ENCODE measurements around the gene AOPEP.

The AOPEP gene

DNA sequence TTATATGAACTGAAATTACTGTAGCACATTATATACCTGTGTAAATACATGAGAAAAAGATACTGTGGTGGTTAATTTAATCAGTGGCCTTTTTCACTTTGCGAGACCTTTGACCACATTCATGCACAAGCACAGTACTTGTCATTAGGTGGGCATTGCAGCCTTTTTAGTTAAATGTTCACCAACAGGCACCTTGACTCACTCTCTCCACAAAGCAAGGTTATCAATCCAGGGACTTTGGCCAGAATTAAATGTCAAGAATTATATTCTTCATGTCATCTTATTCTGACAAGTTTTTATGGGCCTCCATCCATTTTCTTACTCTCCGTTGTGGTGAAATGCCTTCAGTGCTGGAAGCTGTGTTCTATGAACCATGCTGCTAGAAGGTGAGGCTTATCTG, 72.2 kb downstream of the AOPEP start:
- 100% methylated on average over 1 of the region's 2 CpGs for WGBS (ENCODE audit: insufficient coverage)
- ChIA-PET POLR2A (no interaction called here), CTCF (interaction anchor here (1.7 to 3.0 kb wide), 2 partner anchors 15 to 119 kb away, joined by 3 to 10 read pairs; no protein-coding TSS in a partner anchor)
- no peaks in the 10 kb centered on the region for H3K27me3 ChIP-seq (replicated peaks in 2 of 5; ENCODE audit: control insufficient read depth in 4 of 5, insufficient read depth in 5 of 5, low read length in 4 of 5)
- no peak overlapping the region for H3K4me3 ChIP-seq (ENCODE audit: control insufficient read depth in 1 of 7, extremely low read depth in 1 of 7, insufficient read depth in 4 of 7, low read depth in 2 of 7, low read length in 6 of 7)
- peaks cover 5 to 21% (median 12%) of the 10 kb centered on the region in 4 experiments for H3K36me3 ChIP-seq (ENCODE audit: control insufficient read depth in 4 of 4, insufficient read depth in 4 of 4, low read length in 3 of 4)
- peaks cover 2 to 16% (median 10%) of the 10 kb centered on the region in 4 experiments for H3K4me1 ChIP-seq (ENCODE audit: control extremely low read depth in 1 of 4, control insufficient read depth in 4 of 4, insufficient read depth in 4 of 4, low read length in 3 of 4)
- H3K9me3 ChIP-seq (ENCODE audit: control extremely low read depth in 1 of 5, control insufficient read depth in 4 of 5, insufficient read depth in 2 of 5, low read depth in 1 of 5, low read length in 4 of 5) = no peaks in the 10 kb centered on the region
- no peak for DNase-seq
- no peak overlapping the region for H3K27ac ChIP-seq (ENCODE audit: insufficient read depth in 1 of 2, low read depth in 1 of 2, low read length in 2 of 2, poor library complexity in 1 of 2, severe bottlenecking in 2 of 2)

DNA sequence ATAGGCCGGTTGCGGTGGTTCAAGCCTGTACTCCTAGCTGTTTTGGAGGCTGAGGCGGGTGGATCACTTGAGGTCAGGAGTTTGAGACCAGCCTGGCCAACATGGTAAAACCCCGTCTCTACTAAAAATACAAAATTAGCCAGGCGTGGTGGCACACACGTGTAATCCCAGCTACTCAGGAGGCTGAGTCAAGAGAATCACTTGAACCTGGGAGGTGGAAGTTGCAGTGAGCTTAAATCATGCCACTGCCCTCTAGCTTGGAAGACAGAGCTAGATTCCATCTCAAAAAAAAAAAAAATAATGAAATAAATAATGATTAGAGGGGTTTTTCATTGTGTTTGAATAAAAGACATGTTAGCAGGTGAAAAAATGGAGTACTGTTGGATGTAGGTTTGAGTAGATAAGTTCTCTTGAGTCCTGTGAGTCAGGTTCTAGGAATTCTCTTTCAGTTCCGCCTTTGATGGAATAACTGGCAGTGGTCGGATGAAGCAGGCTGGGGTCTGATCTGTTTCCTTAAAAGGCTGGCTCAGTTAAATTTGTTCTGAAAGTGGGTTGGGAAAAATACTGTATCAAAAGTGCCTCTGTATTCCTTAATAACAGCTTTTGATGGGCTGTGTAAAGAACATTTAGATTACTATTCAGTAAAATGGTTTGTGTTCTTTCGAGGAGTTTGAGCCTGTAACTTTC, 73.2 kb downstream of the AOPEP start:
- 100% methylated on average over 4 of the region's 9 CpGs for WGBS (ENCODE audit: insufficient coverage)
- Histone ChIP-seq H3K27ac (ENCODE audit: insufficient read depth in 1 of 2, low read depth in 1 of 2, low read length in 2 of 2, poor library complexity in 1 of 2, severe bottlenecking in 2 of 2) (no peak overlapping the region), H3K27me3 (replicated peaks in 2 of 5; ENCODE audit: control insufficient read depth in 4 of 5, insufficient read depth in 5 of 5, low read length in 4 of 5) (no peaks in the 10 kb centered on the region), H3K4me1 (ENCODE audit: control extremely low read depth in 1 of 4, control insufficient read depth in 4 of 4, insufficient read depth in 4 of 4, low read length in 3 of 4) (peaks cover 5 to 25% (median 10%) of the 10 kb centered on the region in 4 experiments), H3K4me3 (ENCODE audit: control insufficient read depth in 1 of 7, extremely low read depth in 1 of 7, insufficient read depth in 4 of 7, low read depth in 2 of 7, low read length in 6 of 7) (no peak overlapping the region), H3K36me3 (ENCODE audit: control insufficient read depth in 4 of 4, insufficient read depth in 4 of 4, low read length in 3 of 4) (peaks cover 5 to 17% (median 8%) of the 10 kb centered on the region in 4 experiments), H3K9me3 (ENCODE audit: control extremely low read depth in 1 of 5, control insufficient read depth in 4 of 5, insufficient read depth in 2 of 5, low read depth in 1 of 5, low read length in 4 of 5) (no peaks in the 10 kb centered on the region)
- ChIA-PET CTCF (interaction anchor here (0.6 to 1.7 kb wide), 4 partner anchors 9 to 140 kb away, joined by 3 to 4 read pairs (median 4); no protein-coding TSS in a partner anchor), POLR2A (interaction anchor here (0.6 kb wide), 1 partner anchor 16 kb away, joined by 4 read pairs; no protein-coding TSS in a partner anchor)
- no peak for DNase-seq

DNA sequence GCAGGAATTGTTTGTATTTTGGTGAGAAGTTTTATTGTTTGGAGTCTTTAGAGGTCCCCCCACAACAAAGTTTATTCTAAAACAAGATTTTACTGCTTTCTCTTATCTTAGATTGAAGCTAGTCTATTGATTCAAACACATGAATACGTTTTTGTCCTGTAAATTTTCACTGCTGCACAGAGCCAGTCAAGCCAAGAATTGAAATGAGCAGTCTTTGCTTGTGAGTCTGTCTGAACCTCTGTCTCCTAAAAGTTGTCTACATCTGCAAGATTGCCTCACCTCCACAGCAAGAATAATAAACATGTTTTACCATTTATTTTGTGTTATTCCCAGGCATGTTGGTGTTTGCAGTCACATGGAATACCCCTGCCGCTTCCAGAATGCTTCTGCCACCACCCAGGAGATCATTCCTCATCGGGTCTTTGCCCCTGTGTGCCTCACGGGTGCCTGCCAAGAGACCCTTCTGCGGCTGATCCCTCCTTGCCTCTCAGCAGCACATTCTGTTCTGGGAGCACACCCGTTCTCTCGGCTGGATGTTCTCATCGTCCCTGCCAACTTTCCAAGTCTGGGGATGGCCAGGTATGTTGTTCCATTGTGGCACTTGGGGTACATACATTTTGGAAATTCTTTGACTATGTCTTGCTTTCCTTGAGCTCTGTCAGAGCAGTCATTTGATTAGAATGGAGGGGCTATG, 74.1 kb downstream of the AOPEP start:
- WGBS (ENCODE audit: insufficient coverage) = 98% methylated on average over 7 of the region's 8 CpGs
- Histone ChIP-seq H3K36me3 (ENCODE audit: control insufficient read depth in 4 of 4, insufficient read depth in 4 of 4, low read length in 3 of 4) (peaks cover 5 to 16% (median 8%) of the 10 kb centered on the region in 4 experiments), H3K27ac (ENCODE audit: insufficient read depth in 1 of 2, low read depth in 1 of 2, low read length in 2 of 2, poor library complexity in 1 of 2, severe bottlenecking in 2 of 2) (no peak overlapping the region), H3K27me3 (replicated peaks in 2 of 5; ENCODE audit: control insufficient read depth in 4 of 5, insufficient read depth in 5 of 5, low read length in 4 of 5) (no peaks in the 10 kb centered on the region), H3K9me3 (ENCODE audit: control extremely low read depth in 1 of 5, control insufficient read depth in 4 of 5, insufficient read depth in 2 of 5, low read depth in 1 of 5, low read length in 4 of 5) (no peaks in the 10 kb centered on the region), H3K4me1 (ENCODE audit: control extremely low read depth in 1 of 4, control insufficient read depth in 4 of 4, insufficient read depth in 4 of 4, low read length in 3 of 4) (peaks cover 12 to 34% (median 15%) of the 10 kb centered on the region in 4 experiments), H3K4me3 (ENCODE audit: control insufficient read depth in 1 of 7, extremely low read depth in 1 of 7, insufficient read depth in 4 of 7, low read depth in 2 of 7, low read length in 6 of 7) (no peak overlapping the region)
- ChIA-PET CTCF (interaction anchor here (1.3 to 5.4 kb wide), 3 partner anchors 10 to 17 kb away, joined by 3 to 21 read pairs (median 3); no protein-coding TSS in a partner anchor), POLR2A (no interaction called here)
- no peak for DNase-seq

DNA sequence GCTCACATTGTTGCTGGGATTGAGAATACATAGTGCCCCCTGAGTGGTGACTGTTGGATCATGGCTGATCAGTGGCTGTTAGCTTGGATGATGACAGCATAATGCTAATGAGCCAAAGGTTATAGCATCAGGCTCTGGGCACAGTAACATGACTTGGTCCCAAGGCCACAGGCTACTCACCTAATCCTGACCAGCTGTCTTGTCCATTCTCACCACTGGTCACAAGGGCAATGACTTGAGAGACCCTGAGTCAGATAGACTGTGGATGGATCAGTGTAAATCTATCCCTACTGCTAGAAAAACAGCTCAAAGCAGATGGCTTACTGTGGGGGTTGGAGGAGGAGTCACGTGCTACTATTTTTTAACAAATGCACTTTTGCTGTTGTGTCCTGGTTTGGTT, 74.7 kb downstream of the AOPEP start:
- H3K4me1 ChIP-seq (ENCODE audit: control extremely low read depth in 1 of 4, control insufficient read depth in 4 of 4, insufficient read depth in 4 of 4, low read length in 3 of 4) = peaks cover 17 to 40% (median 22%) of the 10 kb centered on the region in 4 experiments
- ChIA-PET POLR2A (no interaction called here), CTCF (interaction anchor here (1.0 to 5.4 kb wide), 3 partner anchors 11 to 107 kb away, joined by 3 to 21 read pairs (median 3); no protein-coding TSS in a partner anchor)
- H3K36me3 ChIP-seq (ENCODE audit: control insufficient read depth in 4 of 4, insufficient read depth in 4 of 4, low read length in 3 of 4) = peaks cover 2 to 11% (median 8%) of the 10 kb centered on the region in 4 experiments
- WGBS (ENCODE audit: insufficient coverage) = no CpG with 5 or more reads among the region's 1 CpG
- no peak overlapping the region for H3K4me3 ChIP-seq (ENCODE audit: control insufficient read depth in 1 of 7, extremely low read depth in 1 of 7, insufficient read depth in 4 of 7, low read depth in 2 of 7, low read length in 6 of 7)
- no peaks in the 10 kb centered on the region for H3K9me3 ChIP-seq (ENCODE audit: control extremely low read depth in 1 of 5, control insufficient read depth in 4 of 5, insufficient read depth in 2 of 5, low read depth in 1 of 5, low read length in 4 of 5)
- no peak overlapping the region for H3K27ac ChIP-seq (ENCODE audit: insufficient read depth in 1 of 2, low read depth in 1 of 2, low read length in 2 of 2, poor library complexity in 1 of 2, severe bottlenecking in 2 of 2)
- no peaks in the 10 kb centered on the region for H3K27me3 ChIP-seq (replicated peaks in 2 of 5; ENCODE audit: control insufficient read depth in 4 of 5, insufficient read depth in 5 of 5, low read length in 4 of 5)
- no peak for DNase-seq

DNA sequence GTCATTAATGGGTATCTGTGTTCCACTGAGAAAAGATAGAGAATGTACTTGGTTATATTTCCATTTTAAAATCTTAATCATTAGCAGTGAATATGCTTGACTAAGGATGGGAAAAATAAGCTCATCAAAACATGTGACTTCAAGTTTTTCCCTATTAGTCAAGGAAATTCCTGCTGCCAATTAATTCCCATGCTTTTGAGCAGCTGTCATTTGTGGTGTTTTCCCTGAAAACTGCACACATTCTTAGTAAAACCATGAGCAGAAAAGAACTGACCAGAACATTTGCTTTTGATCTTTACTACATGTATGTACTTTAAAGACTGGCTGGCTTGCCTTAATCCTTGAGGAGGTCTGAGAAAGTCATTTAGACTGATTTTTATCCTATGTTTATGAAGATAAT, 75.2 kb downstream of the AOPEP start:
- Histone ChIP-seq H3K4me1 (ENCODE audit: control extremely low read depth in 1 of 4, control insufficient read depth in 4 of 4, insufficient read depth in 4 of 4, low read length in 3 of 4) (peaks cover 17 to 45% (median 24%) of the 10 kb centered on the region in 4 experiments), H3K27me3 (replicated peaks in 2 of 5; ENCODE audit: control insufficient read depth in 4 of 5, insufficient read depth in 5 of 5, low read length in 4 of 5) (no peaks in the 10 kb centered on the region), H3K9me3 (ENCODE audit: control extremely low read depth in 1 of 5, control insufficient read depth in 4 of 5, insufficient read depth in 2 of 5, low read depth in 1 of 5, low read length in 4 of 5) (no peaks in the 10 kb centered on the region), H3K27ac (ENCODE audit: insufficient read depth in 1 of 2, low read depth in 1 of 2, low read length in 2 of 2, poor library complexity in 1 of 2, severe bottlenecking in 2 of 2) (no peak overlapping the region), H3K36me3 (ENCODE audit: control insufficient read depth in 4 of 4, insufficient read depth in 4 of 4, low read length in 3 of 4) (peaks cover 0 to 11% (median 8%) of the 10 kb centered on the region in 4 experiments), H3K4me3 (ENCODE audit: control insufficient read depth in 1 of 7, extremely low read depth in 1 of 7, insufficient read depth in 4 of 7, low read depth in 2 of 7, low read length in 6 of 7) (no peak overlapping the region)
- CTCF ChIA-PET = interaction anchor here (0.8 to 5.4 kb wide), 3 partner anchors 18 to 116 kb away, joined by 3 to 21 read pairs (median 3); no protein-coding TSS in a partner anchor
- DNase-seq = no peak
- POLR2A ChIA-PET = no interaction called here

DNA sequence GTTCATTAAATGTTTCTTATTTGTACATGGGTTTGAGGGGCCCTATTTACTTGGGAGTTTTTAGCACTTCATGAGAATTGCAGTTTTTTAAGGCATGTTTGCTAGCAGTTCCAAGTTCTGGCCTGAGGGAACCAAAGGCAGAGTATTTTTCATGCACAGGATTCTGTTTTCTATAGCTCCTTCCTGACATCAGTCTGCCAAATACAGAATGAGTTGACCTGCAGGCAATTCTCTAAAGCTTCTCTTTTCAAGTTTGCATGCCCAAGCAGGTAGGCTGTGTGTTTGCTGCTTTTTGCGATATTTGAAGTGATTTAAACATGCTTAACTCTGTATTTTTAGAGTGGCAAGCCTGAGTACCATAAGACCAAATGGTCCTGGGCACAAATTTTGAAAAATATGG, 75.8 kb downstream of the AOPEP start:
- WGBS (ENCODE audit: insufficient coverage) = 100% methylated on average over 1 of the region's 1 CpG
- POLR2A ChIA-PET = no interaction called here
- Histone ChIP-seq H3K9me3 (ENCODE audit: control extremely low read depth in 1 of 5, control insufficient read depth in 4 of 5, insufficient read depth in 2 of 5, low read depth in 1 of 5, low read length in 4 of 5) (no peaks in the 10 kb centered on the region), H3K4me1 (ENCODE audit: control extremely low read depth in 1 of 4, control insufficient read depth in 4 of 4, insufficient read depth in 4 of 4, low read length in 3 of 4) (peaks cover 17 to 50% (median 25%) of the 10 kb centered on the region in 4 experiments), H3K27me3 (replicated peaks in 2 of 5; ENCODE audit: control insufficient read depth in 4 of 5, insufficient read depth in 5 of 5, low read length in 4 of 5) (no peaks in the 10 kb centered on the region), H3K36me3 (ENCODE audit: control insufficient read depth in 4 of 4, insufficient read depth in 4 of 4, low read length in 3 of 4) (peaks cover 0 to 12% (median 8%) of the 10 kb centered on the region in 4 experiments), H3K4me3 (ENCODE audit: control insufficient read depth in 1 of 7, extremely low read depth in 1 of 7, insufficient read depth in 4 of 7, low read depth in 2 of 7, low read length in 6 of 7) (no peak overlapping the region), H3K27ac (ENCODE audit: insufficient read depth in 1 of 2, low read depth in 1 of 2, low read length in 2 of 2, poor library complexity in 1 of 2, severe bottlenecking in 2 of 2) (no peak overlapping the region)
- CTCF ChIA-PET = interaction anchor here (0.8 to 5.4 kb wide), 2 partner anchors 19 to 116 kb away, joined by 3 to 21 read pairs; no protein-coding TSS in a partner anchor
- DNase-seq = no peak
